ENCODE measurements around the gene PRLH.

- no peak for TF ChIP-seq CTCF (IDR thresholded peaks at IDR 0.05; ENCODE audit: insufficient read depth, low read length, poor library complexity, severe bottlenecking)
- no peak for TF ChIP-seq EZH2phosphoT487 (conservative IDR thresholded peaks at IDR 0.05; ENCODE audit: low read length)
Measured at GRCh38 chr2:237517163-237517562, 49.2 kb upstream of the PRLH start.

Data from SU-DHL-6 (cell line).